AG09309 (cell line): ENCODE measurements around the gene GRM2.
A peak's percentile ranks its signal among the peaks of the same experiment; 100 is the strongest.

Experiments
- DNase-seq: peaks from one replicate; pipeline ENCODE4 v3.0.0-alpha.2; 2010; ENCODE audit warnings: low read depth
- H3K4me3 ChIP-seq: 2 replicates; pipeline ENCODE4 v1.5.1; 2011; ENCODE audit warnings: mild to moderate bottlenecking, low read depth, low read length, moderate library complexity; ENCODE audit not compliant: control insufficient read depth
- TF ChIP-seq, protein P1 (sequence below): IDR thresholded peaks from 2 replicates; pipeline ENCODE4 v1.5.1; 2011; ENCODE audit warnings: mild to moderate bottlenecking, low read depth, low read length, inconsistent platforms; ENCODE audit not compliant: insufficient read depth, control insufficient read depth; ENCODE audit errors: missing control alignments

Gene GRM2

GRCh38 chr3:51715977-51716294 lies 9.1 kb downstream of the GRM2 start:
- DNase-seq: no peak
- H3K4me3 ChIP-seq: no peak overlapping the region
- TF ChIP-seq, protein P1, sequence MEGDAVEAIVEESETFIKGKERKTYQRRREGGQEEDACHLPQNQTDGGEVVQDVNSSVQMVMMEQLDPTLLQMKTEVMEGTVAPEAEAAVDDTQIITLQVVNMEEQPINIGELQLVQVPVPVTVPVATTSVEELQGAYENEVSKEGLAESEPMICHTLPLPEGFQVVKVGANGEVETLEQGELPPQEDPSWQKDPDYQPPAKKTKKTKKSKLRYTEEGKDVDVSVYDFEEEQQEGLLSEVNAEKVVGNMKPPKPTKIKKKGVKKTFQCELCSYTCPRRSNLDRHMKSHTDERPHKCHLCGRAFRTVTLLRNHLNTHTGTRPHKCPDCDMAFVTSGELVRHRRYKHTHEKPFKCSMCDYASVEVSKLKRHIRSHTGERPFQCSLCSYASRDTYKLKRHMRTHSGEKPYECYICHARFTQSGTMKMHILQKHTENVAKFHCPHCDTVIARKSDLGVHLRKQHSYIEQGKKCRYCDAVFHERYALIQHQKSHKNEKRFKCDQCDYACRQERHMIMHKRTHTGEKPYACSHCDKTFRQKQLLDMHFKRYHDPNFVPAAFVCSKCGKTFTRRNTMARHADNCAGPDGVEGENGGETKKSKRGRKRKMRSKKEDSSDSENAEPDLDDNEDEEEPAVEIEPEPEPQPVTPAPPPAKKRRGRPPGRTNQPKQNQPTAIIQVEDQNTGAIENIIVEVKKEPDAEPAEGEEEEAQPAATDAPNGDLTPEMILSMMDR: no peak

DNA sequence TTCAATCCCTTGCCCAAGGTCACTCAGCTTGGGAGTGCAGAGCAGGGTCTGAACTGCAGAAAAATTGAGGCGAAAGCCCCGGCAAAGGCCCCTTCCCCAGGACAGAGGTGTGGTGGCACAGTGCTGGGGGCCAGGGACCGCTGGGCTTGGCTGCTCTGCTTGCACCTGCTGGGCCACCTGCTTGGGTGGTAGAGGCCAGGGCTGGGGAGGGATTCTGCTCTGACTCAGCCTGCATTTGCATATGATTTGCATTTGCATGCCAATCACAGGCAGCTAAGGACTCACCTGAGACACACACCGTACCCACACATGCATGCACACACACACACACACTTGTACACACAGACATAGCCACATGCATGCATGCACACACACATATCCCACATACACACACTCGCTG lies 9.9 kb downstream of the GRM2 start:
- H3K4me3 ChIP-seq: no peak overlapping the region
- no peak for DNase-seq
- TF ChIP-seq, protein P1: no peak

DNA sequence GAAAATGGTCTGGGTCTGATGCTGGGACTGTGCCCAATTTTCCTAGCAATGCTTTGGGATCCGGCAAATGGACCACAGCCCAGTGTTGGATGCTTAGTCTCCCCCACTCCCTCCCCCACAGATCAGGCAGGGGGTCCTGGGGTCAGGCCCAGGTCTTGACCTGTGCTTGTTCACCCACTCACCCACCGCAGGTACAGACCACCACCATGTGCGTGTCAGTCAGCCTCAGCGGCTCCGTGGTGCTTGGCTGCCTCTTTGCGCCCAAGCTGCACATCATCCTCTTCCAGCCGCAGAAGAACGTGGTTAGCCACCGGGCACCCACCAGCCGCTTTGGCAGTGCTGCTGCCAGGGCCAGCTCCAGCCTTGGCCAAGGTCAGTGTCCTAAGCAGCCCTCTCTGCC lies 10.6 kb downstream of the GRM2 start:
- TF ChIP-seq, protein P1: no peak
- no peak for DNase-seq
- H3K4me3 ChIP-seq: no peak overlapping the region

GRCh38 chr3:51717947-51718346 lies 11.1 kb downstream of the GRM2 start:
- TF ChIP-seq, protein P1: no peak

DNA sequence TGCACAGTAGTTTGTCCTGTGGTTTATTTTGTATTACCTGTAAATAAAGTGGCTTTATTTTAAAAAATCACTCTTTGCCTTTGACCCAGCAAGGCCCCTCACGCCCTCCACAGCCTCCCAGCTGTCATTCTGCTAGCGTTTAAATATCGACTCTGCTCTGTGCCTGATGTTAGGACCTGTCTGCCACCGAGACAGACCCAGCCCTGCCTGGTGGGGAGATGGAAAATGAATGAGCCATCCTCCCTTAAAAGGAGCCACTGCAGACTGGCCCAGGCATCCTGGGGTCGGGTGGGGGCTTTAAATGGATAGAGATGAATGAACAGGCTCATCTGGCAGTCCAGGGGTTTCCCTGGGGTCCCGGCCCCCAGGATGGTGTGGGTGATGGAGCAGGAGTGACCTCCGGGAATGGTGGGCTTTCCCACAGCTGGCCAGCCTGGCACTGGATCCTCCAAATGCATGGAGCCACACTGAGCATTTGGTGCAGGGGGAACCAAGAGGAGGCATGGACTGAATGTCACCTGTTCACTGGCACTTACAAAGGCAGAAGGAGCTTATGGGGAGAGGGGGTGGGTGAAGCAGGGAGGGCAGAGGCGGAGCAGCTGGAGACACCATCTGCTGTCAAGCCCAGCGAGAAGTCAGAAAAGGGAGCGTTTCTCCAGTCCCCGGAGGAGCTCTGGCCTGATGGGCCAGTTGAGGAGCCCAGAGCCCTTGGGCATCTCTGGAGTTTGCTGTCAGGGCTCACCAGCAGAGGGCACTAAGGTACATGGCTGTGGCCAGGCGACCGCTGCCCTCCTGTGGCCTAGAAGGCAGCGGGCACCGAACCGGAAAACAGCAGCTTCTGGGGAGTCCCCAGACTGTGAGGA lies 11.9 kb downstream of the GRM2 start:
- no peak overlapping the region for H3K4me3 ChIP-seq
- DNase-seq: no peak
- TF ChIP-seq, protein P1: peak; percentile 75

More at GRCh38 chr3:51717947-51718346, 11.1 kb downstream of the GRM2 start:
- H3K4me3 ChIP-seq: no peak overlapping the region
- no peak for DNase-seq

- no peak overlapping the region for H3K4me3 ChIP-seq
- no peak for DNase-seq
- TF ChIP-seq, protein P1: peak; percentile 6
These were observed 12.7 kb downstream of the GRM2 start for GRCh38 chr3:51719410-51720025.
